Transverse colon (tissue), 4 donors: ENCODE data around the gene KAT2B. TPM values are rescaled to one million over a fixed set of nuclear protein-coding genes. Genes with fewer than 3 reads are reported as not detected.
A peak's percentile ranks its signal among the peaks of the same experiment; 100 is the strongest.

Source experiments
- DNase-seq: peaks from one replicate; pipeline ENCODE4 v3.0.0-alpha.2; 2019
- H3K27ac ChIP-seq, 4 donors: fragments of 200-600 bp; sonication (generic); 2 replicates each; pipeline ENCODE4 v1.5.1; 2016 to 2018; ENCODE audit warnings: inconsistent platforms in 4 of 4
- H3K27me3 ChIP-seq: fragments of 200-600 bp; sonication (generic); 2 replicates; pipeline ENCODE4 v1.5.1; 2017; ENCODE audit warnings: inconsistent platforms
- H3K36me3 ChIP-seq, 4 donors: fragments of 200-600 bp; sonication (generic); 2 replicates each; pipeline ENCODE4 v1.5.1; 2017 to 2019; ENCODE audit warnings: inconsistent platforms in 4 of 4
- H3K4me1 ChIP-seq, 4 donors: fragments of 200-600 bp; sonication (generic); 2 replicates each; pipeline ENCODE4 v1.5.1; 2017 to 2020; ENCODE audit warnings: inconsistent platforms in 4 of 4
- H3K4me3 ChIP-seq, 4 donors: fragments of 200-600 bp; sonication (generic); 1 replicate in 1 of 4; 2 replicates in 3 of 4; pipeline versions ENCODE4 v1.5.1 to v1.6.1; 2017 to 2019; ENCODE audit warnings: inconsistent platforms in 4 of 4
- H3K9me3 ChIP-seq, 2 donors: fragments of 200-600 bp; sonication (generic); 2 replicates each; pipeline ENCODE4 v1.5.1; 2017 to 2019; ENCODE audit warnings: inconsistent platforms in 2 of 2
- CTCF ChIP-seq, 5 experiments: fragments of 200-600 bp in 3 of 5; fragments of 450-650 bp in 2 of 5; sonication (generic) in 3 of 5; IDR thresholded peaks; 1 replicate in 2 of 5; 2 replicates in 3 of 5; pipeline ENCODE4 v1.5.1; 2016 to 2017; ENCODE audit warnings: antibody characterized with exemption in 5 of 5, inconsistent platforms in 3 of 5, mild to moderate bottlenecking in 2 of 5, moderate library complexity in 1 of 5
- EP300 ChIP-seq: sonication (generic); formaldehyde crosslinking; IDR thresholded peaks from one replicate; pipeline ENCODE4 v1.6.1; 2017; ENCODE audit warnings: antibody characterized with exemption, low read depth
- POLR2A ChIP-seq: fragments of 450-650 bp; IDR thresholded peaks from one replicate; pipeline ENCODE4 v1.6.1; 2016; ENCODE audit warnings: antibody characterized with exemption, mild to moderate bottlenecking, moderate library complexity
- POLR2AphosphoS5 ChIP-seq, 3 donors: sonication (generic); formaldehyde crosslinking; IDR thresholded peaks; one replicate each; pipeline ENCODE4 v1.6.1; 2016; ENCODE audit warnings: antibody characterized with exemption in 3 of 3
- WGBS, 2 donors: methylation state at CpG; one replicate each; pipeline ENCODE4 v1.1.5; 2018; ENCODE audit warnings: low coverage in 1 of 2; 5-methylcytosine and 5-hydroxymethylcytosine counted together
- in situ Hi-C, 4 donors: fragments of 200-750 bp; cut with MboI; loops; one replicate each; pipeline versions ENCODE4 v1.15.0 to v1.15.1; 2017; ENCODE audit warnings: low sequenced_read_pairs in 3 of 4, low pct_ligation_motif_present in 1 of 4, low pct_unique_long_range_greater_than_20kb in 1 of 4
- intact Hi-C: fragments of 100-400 bp; cut with DNase I; formaldehyde crosslinking; loops from one replicate; pipeline ENCODE4 v1.15.1; 2023; ENCODE audit warnings: low total_unique reads
- total RNA-seq, 4 donors: library from RNA; depleted of rRNA; stranded (reverse); fragments of >200 nt; gene quantifications; one replicate each; pipeline ENCODE4 v1.1.0, GENCODE V29; 2016

KAT2B gene
- 10 to 100 TPM; 21.3 to 35.5 (median 30.2) TPM for total RNA-seq

GRCh38 chr3:20039765-20040547 is at the start of gene KAT2B:
Gene KAT2B (plus strand): TSS chr3:20040446. CDS start chr3:20040478, 32 bp downstream.
- in situ Hi-C loops (loop anchor here in 2 of 4 donors (5.0 to 25.0 kb wide), 3 partner anchors 93 to 147 kb away; partner anchors contain the start of genes RAB5A (in 2 of the 2) and SGO1 (in 2 of the 2)), intact Hi-C loops (loop anchor here (10.0 kb wide), 1 partner anchor 105 kb away; no protein-coding TSS in a partner anchor)
- TF ChIP-seq POLR2AphosphoS5 (IDR thresholded peaks at IDR 0.05): peak; percentile 55 to 70 (median 55)
- TF ChIP-seq POLR2A: peak; percentile 49
- TF ChIP-seq EP300: no peak
- TF ChIP-seq CTCF (IDR thresholded peaks at IDR 0.05): peak; percentile 79 to 88 (median 81)
- Histone ChIP-seq H3K27me3 (no peaks in the 10 kb centered on the region), H3K9me3 (no peaks in the 10 kb centered on the region), H3K4me1 (peaks cover 20 to 47% (median 38%) of the 10 kb centered on the region in 4 donors), H3K4me3 (peak within 1 kb of the TSS; percentile 73 to 95 (median 82)), H3K36me3 (no peaks in the 10 kb centered on the region), H3K27ac (peak within 1 kb of the TSS; percentile 94 to 100 (median 99))
- peak; percentile 85 for DNase-seq
- WGBS, 2 donors: 0 to 1% methylated on average over 1 to 18 of the region's 75 CpGs

GRCh38 chr3:19994796-19995195 is 45.5 kb upstream of the KAT2B start:
- Histone ChIP-seq H3K4me1 (no peaks in the 10 kb centered on the region), H3K27ac (no peak overlapping the region), H3K27me3 (no peaks in the 10 kb centered on the region), H3K4me3 (no peak overlapping the region), H3K9me3 (no peaks in the 10 kb centered on the region), H3K36me3 (no peaks in the 10 kb centered on the region)
- TF ChIP-seq CTCF (IDR thresholded peaks at IDR 0.05) (no peak), EP300 (no peak), POLR2A (no peak), POLR2AphosphoS5 (IDR thresholded peaks at IDR 0.05) (no peak)
- in situ Hi-C loops (no loop called here), intact Hi-C loops (no loop called here)
- WGBS, 2 donors: 83 to 100% methylated on average over 1 to 2 of the region's 2 CpGs
- no peak for DNase-seq

GRCh38 chr3:19997502-19997901 is 42.7 kb upstream of the KAT2B start:
- DNase-seq: no peak
- in situ Hi-C loops (no loop called here), intact Hi-C loops (no loop called here)
- WGBS, 2 donors: 69 to 91% methylated on average over 2 to 4 of the region's 4 CpGs
- Histone ChIP-seq H3K36me3 (no peaks in the 10 kb centered on the region), H3K9me3 (no peaks in the 10 kb centered on the region), H3K27ac (no peak overlapping the region), H3K27me3 (no peaks in the 10 kb centered on the region), H3K4me1 (no peaks in the 10 kb centered on the region), H3K4me3 (no peak overlapping the region)
- TF ChIP-seq POLR2AphosphoS5 (IDR thresholded peaks at IDR 0.05): no peak
- no peak for TF ChIP-seq EP300
- TF ChIP-seq CTCF (IDR thresholded peaks at IDR 0.05): no peak

- Histone ChIP-seq H3K27ac (no peak overlapping the region), H3K4me1 (no peaks in the 10 kb centered on the region), H3K9me3 (no peaks in the 10 kb centered on the region), H3K4me3 (no peak overlapping the region), H3K27me3 (no peaks in the 10 kb centered on the region), H3K36me3 (no peaks in the 10 kb centered on the region)
- no peak for DNase-seq
- in situ Hi-C loops: no loop called here
- 72 to 77% methylated on average over 3 of the region's 3 CpGs for WGBS, 2 donors
- no peak for TF ChIP-seq POLR2A
- no peak for TF ChIP-seq CTCF (IDR thresholded peaks at IDR 0.05)
- TF ChIP-seq EP300: no peak
- no peak for TF ChIP-seq POLR2AphosphoS5 (IDR thresholded peaks at IDR 0.05)
- intact Hi-C loops: no loop called here
Measured at GRCh38 chr3:20001932-20002331, 38.3 kb upstream of the KAT2B start.
